Colonic mucosa (tissue), 4 donors: ENCODE results near the gene CALR. TPM values are rescaled to one million over a fixed set of nuclear protein-coding genes. Genes with fewer than 3 reads are reported as not detected.

Experiments used
- DNase-seq: peaks from one replicate; pipeline ENCODE4 v3.0.0-alpha.2; 2020
- H3K27ac ChIP-seq: fragments of 200-600 bp; one replicate; pipeline ENCODE4 v1.8.0; 2021
- H3K27me3 ChIP-seq: fragments of 200-600 bp; one replicate; pipeline ENCODE4 v1.8.0; 2021
- H3K36me3 ChIP-seq: fragments of 200-600 bp; one replicate; pipeline ENCODE4 v1.8.0; 2021
- H3K4me1 ChIP-seq: fragments of 200-600 bp; one replicate; pipeline ENCODE4 v1.8.0; 2021; ENCODE audit warnings: mild to moderate bottlenecking
- H3K4me3 ChIP-seq: fragments of 200-600 bp; one replicate; pipeline ENCODE4 v1.8.0; 2021
- H3K9ac ChIP-seq, 2 donors: one replicate each; pipeline ENCODE4 v1.7.0; 2013; ENCODE audit warnings: control low read depth in 2 of 2, low read depth in 2 of 2, low read length in 2 of 2
- H3K9me3 ChIP-seq: fragments of 200-600 bp; one replicate; pipeline ENCODE4 v1.8.0; 2021
- intact Hi-C: fragments of 100-400 bp; cut with DNase I; formaldehyde crosslinking; loops from one replicate; pipeline ENCODE4 v1.14.1; 2022
- total RNA-seq, 2 donors: library from RNA; stranded (reverse); fragmentation: NEBNext Ultra II Directional in 1 of 2; extraction: Animal tissue kit (Norgen Biotek cat#: 25700) in 1 of 2; gene quantifications; one replicate each; pipeline ENCODE4 v1.2.1, GENCODE V29; 2021
- TF ChIP-seq, protein P1 (sequence below): fragments of 200-600 bp; IDR thresholded peaks from one replicate; pipeline ENCODE4 v1.8.0; 2022; ENCODE audit warnings: antibody characterized with exemption, mild to moderate bottlenecking
- donor health status: healthy.
- donor health status: DM: no; HTN: no; CAD: no.
- donor health status: DM: no; HTN: no; CAD: no.

CALR gene
- total RNA-seq, 2 donors from 2014 or later, result 682 to 1,848 TPM

DNA sequence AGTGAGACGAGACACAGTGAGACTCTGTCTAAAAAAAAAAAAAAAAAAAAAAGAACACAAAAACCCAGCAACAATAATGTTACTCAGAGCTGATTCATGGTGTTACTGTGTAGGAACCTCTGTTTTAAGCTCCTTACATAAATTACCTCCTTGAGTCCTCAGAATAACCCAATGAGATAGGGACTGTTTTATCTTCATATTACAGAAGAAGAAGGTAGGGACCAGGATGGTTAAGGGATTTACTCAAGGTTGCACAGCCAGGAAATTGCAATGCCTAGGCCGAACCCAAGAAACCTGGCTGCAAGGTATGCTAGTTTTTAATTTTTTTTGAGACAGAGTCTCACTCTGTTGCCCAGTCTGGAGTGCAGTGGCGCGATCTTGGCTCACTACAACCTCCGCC is 29.5 kb downstream of the CALR start:
- no peak overlapping the region for H3K4me3 ChIP-seq
- no peaks in the 10 kb centered on the region for H3K9me3 ChIP-seq
- no peak overlapping the region for H3K9ac ChIP-seq
- no peaks in the 10 kb centered on the region for H3K36me3 ChIP-seq
- no peak for DNase-seq
- peaks cover 3% of the 10 kb centered on the region for H3K4me1 ChIP-seq
- TF ChIP-seq, protein P1, sequence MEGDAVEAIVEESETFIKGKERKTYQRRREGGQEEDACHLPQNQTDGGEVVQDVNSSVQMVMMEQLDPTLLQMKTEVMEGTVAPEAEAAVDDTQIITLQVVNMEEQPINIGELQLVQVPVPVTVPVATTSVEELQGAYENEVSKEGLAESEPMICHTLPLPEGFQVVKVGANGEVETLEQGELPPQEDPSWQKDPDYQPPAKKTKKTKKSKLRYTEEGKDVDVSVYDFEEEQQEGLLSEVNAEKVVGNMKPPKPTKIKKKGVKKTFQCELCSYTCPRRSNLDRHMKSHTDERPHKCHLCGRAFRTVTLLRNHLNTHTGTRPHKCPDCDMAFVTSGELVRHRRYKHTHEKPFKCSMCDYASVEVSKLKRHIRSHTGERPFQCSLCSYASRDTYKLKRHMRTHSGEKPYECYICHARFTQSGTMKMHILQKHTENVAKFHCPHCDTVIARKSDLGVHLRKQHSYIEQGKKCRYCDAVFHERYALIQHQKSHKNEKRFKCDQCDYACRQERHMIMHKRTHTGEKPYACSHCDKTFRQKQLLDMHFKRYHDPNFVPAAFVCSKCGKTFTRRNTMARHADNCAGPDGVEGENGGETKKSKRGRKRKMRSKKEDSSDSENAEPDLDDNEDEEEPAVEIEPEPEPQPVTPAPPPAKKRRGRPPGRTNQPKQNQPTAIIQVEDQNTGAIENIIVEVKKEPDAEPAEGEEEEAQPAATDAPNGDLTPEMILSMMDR, result no peak
- H3K27me3 ChIP-seq, result no peaks in the 10 kb centered on the region
- no peak overlapping the region for H3K27ac ChIP-seq
- intact Hi-C loops, result no loop called here

DNA sequence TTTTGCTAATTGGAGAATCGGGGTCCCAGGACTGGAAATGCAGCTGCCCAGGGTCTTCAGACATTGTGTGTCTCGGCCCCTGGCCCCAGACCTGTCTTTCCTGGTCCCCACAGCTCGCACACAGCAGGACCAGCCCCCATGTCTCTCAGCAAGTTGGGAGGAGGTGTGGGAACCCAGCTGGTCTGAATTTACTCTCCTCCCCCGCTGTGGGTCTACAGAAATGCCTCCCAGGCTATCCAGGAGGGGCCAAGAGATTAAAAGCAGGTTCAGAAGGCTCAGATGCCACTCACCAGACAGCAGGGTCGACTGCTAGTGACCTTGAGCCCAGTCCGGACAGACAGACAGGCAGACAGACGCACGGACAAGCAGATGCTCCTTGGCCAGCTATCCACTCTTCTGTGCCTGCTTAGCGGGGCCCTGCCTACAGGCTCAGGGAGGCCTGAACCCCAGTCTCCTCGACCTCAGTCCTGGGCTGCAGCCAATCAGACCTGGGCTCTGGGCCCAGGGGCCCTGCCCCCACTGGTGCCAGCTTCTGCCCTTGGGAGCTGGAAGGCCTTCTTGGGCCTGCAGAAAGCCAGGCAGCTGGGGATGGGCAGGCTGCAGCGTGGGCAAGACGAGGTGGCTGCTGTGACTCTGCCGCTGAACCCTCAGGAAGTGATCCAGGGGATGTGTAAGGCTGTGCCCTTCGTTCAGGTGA is 31.0 kb downstream of the CALR start, which contains the start of gene DAND5:
Gene DAND5, plus strand, starts transcription at position 285 of the 697 bp plus-strand sequence. Its CDS starts 85 bp downstream, at position 370.
- Histone ChIP-seq H3K27me3 (no peaks in the 10 kb centered on the region), H3K4me1 (peaks cover 3% of the 10 kb centered on the region), H3K36me3 (no peaks in the 10 kb centered on the region), H3K9ac (no peak within 1 kb of the TSS), H3K9me3 (no peaks in the 10 kb centered on the region), H3K27ac (no peak within 1 kb of the TSS), H3K4me3 (no peak within 1 kb of the TSS)
- TF ChIP-seq, protein P1, result no peak
- intact Hi-C loops, result no loop called here
- no peak for DNase-seq

DNA sequence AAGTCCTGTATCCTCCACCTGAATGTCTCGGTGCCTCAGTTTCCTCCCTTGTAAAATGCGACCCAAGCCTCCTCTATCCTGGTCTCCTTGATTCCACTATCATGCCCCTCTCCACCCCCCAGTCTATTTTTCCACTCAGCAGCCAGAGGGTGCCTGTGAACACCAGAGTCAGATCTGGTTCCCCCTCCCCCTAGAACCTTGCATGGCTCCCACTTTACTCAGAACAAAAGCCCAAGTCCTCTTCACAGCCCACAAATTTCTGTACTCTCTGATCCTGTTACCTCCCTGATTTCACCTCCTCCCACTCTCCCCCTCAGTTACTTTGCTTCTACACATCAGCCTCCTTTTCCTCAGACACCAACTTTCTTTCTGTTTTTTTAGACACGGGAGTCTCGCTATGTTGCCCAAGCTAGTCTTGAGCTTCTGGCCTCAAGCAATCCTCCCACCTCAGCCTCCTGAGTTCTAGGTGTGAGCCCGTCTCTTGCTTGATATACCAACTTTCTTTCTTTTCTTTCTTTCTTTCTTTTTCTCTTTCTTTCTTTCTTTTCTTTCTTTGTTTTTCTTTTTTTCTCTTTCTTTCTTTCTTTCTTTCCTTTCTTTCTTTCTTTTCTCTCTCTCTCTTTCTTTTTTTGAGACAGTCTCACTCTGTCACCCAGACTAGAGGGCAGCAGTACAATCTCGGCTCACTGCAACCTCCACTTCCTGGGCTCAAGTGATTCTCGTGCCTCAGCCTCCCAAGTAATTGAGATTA is 31.8 kb downstream of the CALR start:
- H3K27ac ChIP-seq, result no peak overlapping the region
- H3K4me1 ChIP-seq, result peaks cover 3% of the 10 kb centered on the region
- H3K9me3 ChIP-seq, result no peaks in the 10 kb centered on the region
- TF ChIP-seq, protein P1, result no peak
- no peak for DNase-seq
- H3K27me3 ChIP-seq, result no peaks in the 10 kb centered on the region
- H3K36me3 ChIP-seq, result no peaks in the 10 kb centered on the region
- intact Hi-C loops, result no loop called here
- no peak overlapping the region for H3K4me3 ChIP-seq
- no peak overlapping the region for H3K9ac ChIP-seq

DNA sequence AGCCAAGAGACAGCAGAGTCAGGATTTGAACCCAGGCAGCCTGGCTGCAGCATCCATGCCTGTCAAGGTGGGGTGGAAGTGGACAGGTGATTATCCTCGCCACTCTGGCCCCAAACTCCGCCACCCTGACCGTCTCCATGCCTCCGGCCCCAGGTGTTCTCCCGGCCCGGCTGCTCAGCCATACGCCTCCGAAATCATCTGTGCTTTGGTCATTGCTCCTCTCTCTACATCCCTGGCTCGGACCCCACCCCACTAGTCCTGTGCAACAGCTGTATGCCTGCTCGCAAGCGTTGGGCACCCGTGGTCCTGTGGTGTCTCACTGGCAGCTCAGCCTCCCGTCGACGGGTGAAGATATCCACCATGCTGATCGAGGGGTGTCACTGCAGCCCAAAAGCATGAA is 34.8 kb downstream of the CALR start:
- Histone ChIP-seq H3K27me3 (no peaks in the 10 kb centered on the region), H3K4me3 (no peak overlapping the region), H3K27ac (no peak overlapping the region), H3K9ac (no peak overlapping the region), H3K36me3 (no peaks in the 10 kb centered on the region), H3K9me3 (no peaks in the 10 kb centered on the region), H3K4me1 (no peaks in the 10 kb centered on the region)
- TF ChIP-seq, protein P1, result no peak
- DNase-seq, result no peak
- intact Hi-C loops, result no loop called here

DNA sequence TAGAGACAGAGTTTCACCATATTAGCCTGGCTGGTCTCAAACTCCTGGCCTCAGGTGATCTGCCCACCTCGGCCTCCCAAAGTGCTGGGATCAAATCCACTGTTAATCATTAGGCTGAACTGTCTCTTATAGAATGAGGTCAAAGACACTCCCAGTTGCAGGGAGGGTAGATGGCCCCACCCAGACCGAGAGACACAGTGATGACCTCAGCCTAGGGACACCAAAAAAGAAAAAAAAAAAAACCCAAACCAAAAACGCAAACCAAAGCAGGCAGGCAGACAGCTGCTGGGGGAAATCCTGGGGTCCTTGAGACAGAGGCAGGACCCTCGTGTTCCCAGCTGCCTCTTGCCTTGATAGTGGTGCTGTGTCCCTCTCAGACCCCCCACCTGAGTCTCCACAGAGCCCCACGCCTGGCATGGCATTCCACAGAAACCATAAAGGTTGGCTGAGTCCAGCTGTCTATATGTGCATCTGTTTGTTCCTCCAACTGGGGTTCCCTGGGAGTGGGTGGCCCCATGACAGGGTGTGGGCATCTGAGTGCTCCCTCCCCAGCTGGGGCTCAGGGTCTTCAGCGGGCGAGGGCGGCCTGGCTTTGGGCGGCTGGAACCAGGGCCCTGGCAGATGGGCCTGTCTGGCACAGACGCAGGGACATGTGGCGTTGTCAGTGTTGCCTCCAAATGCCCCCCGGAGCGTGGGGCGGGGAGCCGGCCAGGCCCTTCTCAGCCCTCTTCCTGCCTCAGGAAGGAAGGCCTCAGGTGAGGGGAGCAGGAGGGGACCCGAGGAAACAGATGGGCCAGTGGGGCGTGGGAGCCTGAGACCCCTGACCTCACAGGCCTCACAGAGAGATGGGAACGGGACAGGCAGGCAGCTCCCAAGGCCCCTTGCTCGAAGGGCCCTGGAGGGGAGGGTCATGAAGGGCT is 36.2 kb downstream of the CALR start:
- H3K36me3 ChIP-seq, result no peaks in the 10 kb centered on the region
- no peak overlapping the region for H3K9ac ChIP-seq
- no peaks in the 10 kb centered on the region for H3K27me3 ChIP-seq
- H3K4me3 ChIP-seq, result no peak overlapping the region
- H3K27ac ChIP-seq, result no peak overlapping the region
- H3K4me1 ChIP-seq, result no peaks in the 10 kb centered on the region
- no peak for DNase-seq
- no peaks in the 10 kb centered on the region for H3K9me3 ChIP-seq
- TF ChIP-seq, protein P1, result no peak
- intact Hi-C loops, result loop anchor here (5.0 kb wide), 1 partner anchor 288 kb away; no protein-coding TSS in a partner anchor
